PFSK-1 (cell line): ENCODE measurements around the gene RASA4B.

Source experiments
- FOXP2 ChIP-seq: optimal IDR thresholded peaks from 2 replicates; pipeline ENCODE3; 2011; ENCODE audit warnings: borderline replicate concordance, control low read depth, inconsistent platforms; ENCODE audit not compliant: insufficient read depth; ENCODE audit errors: extremely low read length, extremely low read depth
- POLR2AphosphoS5 ChIP-seq: IDR thresholded peaks from 2 replicates; pipeline ENCODE4 v1.6.1; 2012; ENCODE audit warnings: low read depth, mild to moderate bottlenecking, control low read depth, low read length, moderate library complexity
- REST ChIP-seq, 2 experiments: IDR thresholded peaks; 2 replicates each; pipeline versions ENCODE4 v1.6.1 to v1.8.0; 2011 to 2012; ENCODE audit warnings: low read depth in 2 of 2, low read length in 2 of 2, control low read depth in 1 of 2, inconsistent platforms in 1 of 2, mild to moderate bottlenecking in 1 of 2, moderate library complexity in 1 of 2; ENCODE audit not compliant: insufficient read depth in 1 of 2
- SIN3A ChIP-seq: IDR thresholded peaks from 2 replicates; pipeline ENCODE4 v1.6.1; 2012; ENCODE audit warnings: mild to moderate bottlenecking, low read length, moderate library complexity, borderline replicate concordance; ENCODE audit not compliant: insufficient read depth
- TAF1 ChIP-seq: IDR thresholded peaks from 2 replicates; pipeline ENCODE4 v1.6.1; 2012; ENCODE audit warnings: low read length, control low read depth, borderline replicate concordance; ENCODE audit not compliant: insufficient read depth

RASA4B gene

GRCh38 chr7:102445674-102446071 lies 71.9 kb downstream of the RASA4B start:
- TF ChIP-seq SIN3A (no peak), FOXP2 (no peak), REST (IDR thresholded peaks at IDR 0.05; ENCODE audit: insufficient read depth in 1 of 2, low read depth in 2 of 2, low read length in 2 of 2) (no peak), TAF1 (no peak), POLR2AphosphoS5 (no peak)

GRCh38 chr7:102444961-102445673 lies 72.5 kb downstream of the RASA4B start:
- no peak for TF ChIP-seq SIN3A
- TF ChIP-seq FOXP2, result no peak
- TF ChIP-seq REST (IDR thresholded peaks at IDR 0.05; ENCODE audit: insufficient read depth in 1 of 2, low read depth in 2 of 2, low read length in 2 of 2), result no peak
- no peak for TF ChIP-seq POLR2AphosphoS5
- no peak for TF ChIP-seq TAF1

GRCh38 chr7:102439963-102440795 lies 77.4 kb downstream of the RASA4B start:
- TF ChIP-seq POLR2AphosphoS5 (no peak), TAF1 (no peak), FOXP2 (peak; percentile 70), SIN3A (no peak)

GRCh38 chr7:102436118-102436517 lies 81.5 kb downstream of the RASA4B start:
- TF ChIP-seq REST (IDR thresholded peaks at IDR 0.05; ENCODE audit: insufficient read depth in 1 of 2, low read depth in 2 of 2, low read length in 2 of 2) (no peak), SIN3A (no peak), TAF1 (no peak), POLR2AphosphoS5 (no peak), FOXP2 (no peak)

- no peak for TF ChIP-seq POLR2AphosphoS5
- TF ChIP-seq SIN3A, result no peak
- no peak for TF ChIP-seq REST (IDR thresholded peaks at IDR 0.05; ENCODE audit: insufficient read depth in 1 of 2, low read depth in 2 of 2, low read length in 2 of 2)
- TF ChIP-seq TAF1, result no peak
- TF ChIP-seq FOXP2, result no peak
These were observed 83.5 kb downstream of the RASA4B start for GRCh38 chr7:102434039-102434486.
